ENCODE data around the gene FALEC. TPM values are rescaled to one million over a fixed set of nuclear protein-coding genes. Genes with fewer than 3 reads are reported as not detected.

The FALEC gene
- total RNA-seq, 1 donor from 2014 or later: not detected

DNA sequence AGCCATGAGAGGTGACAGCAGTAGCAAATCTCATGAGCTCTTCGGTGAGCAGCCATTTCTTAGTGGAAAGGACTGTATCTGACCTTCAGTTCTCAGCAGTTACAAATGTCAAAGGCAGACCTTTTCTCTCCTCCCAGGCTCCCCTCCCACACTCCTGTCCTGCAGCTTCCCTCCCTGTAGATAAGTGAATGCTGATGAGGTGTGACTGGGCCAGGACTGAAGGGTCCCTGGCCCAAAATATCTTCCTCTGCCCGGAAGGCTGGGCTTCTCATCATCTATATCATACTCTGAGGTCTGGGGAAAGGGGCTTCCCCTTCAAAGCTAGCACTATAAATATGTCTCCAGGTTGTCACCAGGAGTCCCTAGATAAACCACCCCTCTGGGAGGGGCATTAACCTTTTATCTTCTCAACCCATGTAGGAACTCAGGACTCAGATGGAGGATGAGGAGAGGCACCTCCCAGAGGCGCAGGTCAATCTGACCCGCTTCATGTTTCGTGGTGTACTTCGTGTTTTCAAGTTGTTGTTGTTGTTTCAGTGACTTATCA lies 30.0 kb downstream of the FALEC start:
- DNase-seq (ENCODE audit: low spot score): no peak

GRCh38 chr1:150546294-150546937 lies 30.9 kb downstream of the FALEC start:
- DNase-seq (ENCODE audit: low spot score): no peak

- DNase-seq (ENCODE audit: low spot score): no peak
Measured at GRCh38 chr1:150548324-150548631, 32.7 kb downstream of the FALEC start.

- DNase-seq (ENCODE audit: low spot score): no peak
Measured at GRCh38 chr1:150548632-150549495, 33.3 kb downstream of the FALEC start, which contains the start of gene ADAMTSL4. Gene ADAMTSL4, plus strand, starts transcription at chr1:150549408. Its CDS starts 2,881 bp downstream, at chr1:150552289.

DNA sequence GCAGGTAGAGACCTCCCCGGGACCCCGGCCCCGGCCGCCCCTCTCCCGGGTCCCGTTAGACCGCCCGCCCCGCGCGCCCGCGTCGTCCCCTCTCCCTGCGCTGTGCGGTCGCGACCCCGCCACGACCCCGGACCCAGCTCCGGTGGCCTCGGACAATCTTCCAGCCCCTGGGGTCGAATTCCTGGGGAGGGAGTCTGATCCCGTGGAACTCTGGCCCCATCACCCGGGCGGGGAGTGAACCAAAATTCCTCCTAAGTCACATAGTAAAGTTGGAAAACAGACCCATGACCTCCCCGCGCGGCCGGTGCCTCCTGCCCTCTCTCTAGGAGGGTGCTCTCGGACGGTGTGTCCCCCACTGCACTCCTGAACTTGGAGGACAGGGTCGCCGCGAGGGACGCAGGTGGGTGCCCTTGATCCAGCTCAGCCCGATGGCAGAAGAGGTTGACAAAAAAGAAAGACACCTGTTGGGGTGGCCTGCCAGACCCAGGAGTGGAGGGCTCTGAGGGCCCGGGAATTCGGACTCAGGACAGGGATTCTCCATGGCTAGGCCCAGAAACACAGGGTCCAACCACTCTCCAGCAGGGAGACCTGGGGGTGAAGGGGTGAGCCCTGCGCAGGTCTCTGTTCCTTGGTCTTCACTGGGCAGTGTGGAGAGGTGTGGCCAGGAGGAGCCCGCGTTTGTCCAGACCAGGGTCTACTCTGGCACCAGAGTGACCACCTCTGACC lies 34.1 kb downstream of the FALEC start:
- no peak for DNase-seq (ENCODE audit: low spot score)

GRCh38 chr1:150550222-150551050 lies 34.9 kb downstream of the FALEC start:
- no peak for DNase-seq (ENCODE audit: low spot score)

GRCh38 chr1:150551051-150551783 lies 35.7 kb downstream of the FALEC start:
- no peak for DNase-seq (ENCODE audit: low spot score)

- DNase-seq (ENCODE audit: low spot score): no peak
Measured at GRCh38 chr1:150551784-150552127, 36.2 kb downstream of the FALEC start.

DNA sequence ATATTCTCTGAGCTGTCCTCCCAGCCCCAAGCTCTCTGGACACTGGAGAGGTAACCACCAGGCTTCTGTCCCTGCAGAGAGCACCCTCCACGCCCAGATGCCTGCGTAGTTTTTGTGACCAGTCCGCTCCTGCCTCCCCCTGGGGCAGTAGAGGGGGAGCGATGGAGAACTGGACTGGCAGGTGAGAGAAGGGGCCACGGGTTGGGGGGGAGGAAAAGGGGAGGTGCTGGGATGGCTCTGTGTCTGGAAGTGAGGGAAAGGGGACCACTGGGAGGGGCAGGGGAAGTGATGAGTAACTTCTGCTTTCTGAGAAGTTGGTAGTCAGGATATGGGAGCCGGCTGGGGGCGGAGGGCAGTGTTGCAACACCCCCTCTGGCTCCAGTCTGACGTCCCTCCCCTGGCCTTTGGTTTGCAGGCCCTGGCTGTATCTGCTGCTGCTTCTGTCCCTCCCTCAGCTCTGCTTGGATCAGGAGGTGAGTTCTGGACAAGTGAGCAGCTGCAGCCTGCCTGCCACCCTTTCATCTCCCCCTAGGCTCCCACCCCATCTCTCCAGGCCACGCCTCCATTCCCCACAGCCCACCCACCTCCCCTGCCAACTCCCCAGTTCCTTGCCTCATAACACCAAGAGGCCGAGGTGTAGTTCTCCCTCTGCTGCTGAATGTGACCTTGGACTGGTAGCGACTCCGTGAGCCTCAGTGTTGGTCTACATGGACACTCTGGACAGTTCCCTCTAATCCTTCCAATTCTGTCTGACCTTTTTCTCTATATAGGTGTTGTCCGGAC lies 36.8 kb downstream of the FALEC start:
- peak; percentile 96 for DNase-seq (ENCODE audit: low spot score)

DNA sequence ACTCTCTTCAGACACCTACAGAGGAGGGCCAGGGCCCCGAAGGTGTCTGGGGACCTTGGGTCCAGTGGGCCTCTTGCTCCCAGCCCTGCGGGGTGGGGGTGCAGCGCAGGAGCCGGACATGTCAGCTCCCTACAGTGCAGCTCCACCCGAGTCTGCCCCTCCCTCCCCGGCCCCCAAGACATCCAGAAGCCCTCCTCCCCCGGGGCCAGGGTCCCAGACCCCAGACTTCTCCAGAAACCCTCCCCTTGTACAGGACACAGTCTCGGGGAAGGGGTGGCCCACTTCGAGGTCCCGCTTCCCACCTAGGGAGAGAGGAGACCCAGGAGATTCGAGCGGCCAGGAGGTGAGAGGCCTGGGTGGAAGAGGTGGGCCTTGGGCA lies 37.3 kb downstream of the FALEC start:
- DNase-seq (ENCODE audit: low spot score): no peak

- no peak for DNase-seq (ENCODE audit: low spot score)
Measured at GRCh38 chr1:150553392-150554085, 38.0 kb downstream of the FALEC start.

GRCh38 chr1:150554086-150554452 lies 38.5 kb downstream of the FALEC start:
- DNase-seq (ENCODE audit: low spot score): no peak

DNA sequence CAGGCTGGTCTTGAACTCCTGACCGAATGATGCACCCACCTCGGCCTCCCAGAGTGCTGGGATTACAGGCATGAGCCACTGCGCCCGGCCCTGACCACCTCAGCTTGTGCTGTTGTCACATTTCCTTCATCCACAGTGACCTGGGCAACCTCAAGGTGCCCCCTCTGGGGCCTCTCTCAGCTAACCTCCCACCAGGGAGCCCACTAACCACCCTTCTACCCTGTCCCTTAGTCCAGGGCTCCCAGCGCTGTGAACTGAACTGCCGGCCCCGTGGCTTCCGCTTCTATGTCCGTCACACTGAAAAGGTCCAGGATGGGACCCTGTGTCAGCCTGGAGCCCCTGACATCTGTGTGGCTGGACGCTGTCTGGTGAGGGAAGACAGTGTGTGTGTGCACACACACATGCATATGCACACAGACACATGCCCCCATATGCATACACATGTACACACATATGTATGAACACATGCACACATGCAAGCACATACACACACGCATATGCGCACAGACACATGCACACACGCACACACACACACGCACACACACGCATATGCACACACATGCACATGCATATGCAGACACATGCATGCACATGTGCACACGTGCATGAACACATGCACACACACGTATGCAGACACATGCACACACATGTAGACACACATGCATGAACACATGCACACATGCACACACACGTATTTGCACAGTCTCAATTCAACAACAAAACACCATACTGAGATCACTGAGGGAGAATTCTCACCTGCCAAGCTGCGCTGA lies 39.8 kb downstream of the FALEC start:
- DNase-seq (ENCODE audit: low spot score): no peak

DNA sequence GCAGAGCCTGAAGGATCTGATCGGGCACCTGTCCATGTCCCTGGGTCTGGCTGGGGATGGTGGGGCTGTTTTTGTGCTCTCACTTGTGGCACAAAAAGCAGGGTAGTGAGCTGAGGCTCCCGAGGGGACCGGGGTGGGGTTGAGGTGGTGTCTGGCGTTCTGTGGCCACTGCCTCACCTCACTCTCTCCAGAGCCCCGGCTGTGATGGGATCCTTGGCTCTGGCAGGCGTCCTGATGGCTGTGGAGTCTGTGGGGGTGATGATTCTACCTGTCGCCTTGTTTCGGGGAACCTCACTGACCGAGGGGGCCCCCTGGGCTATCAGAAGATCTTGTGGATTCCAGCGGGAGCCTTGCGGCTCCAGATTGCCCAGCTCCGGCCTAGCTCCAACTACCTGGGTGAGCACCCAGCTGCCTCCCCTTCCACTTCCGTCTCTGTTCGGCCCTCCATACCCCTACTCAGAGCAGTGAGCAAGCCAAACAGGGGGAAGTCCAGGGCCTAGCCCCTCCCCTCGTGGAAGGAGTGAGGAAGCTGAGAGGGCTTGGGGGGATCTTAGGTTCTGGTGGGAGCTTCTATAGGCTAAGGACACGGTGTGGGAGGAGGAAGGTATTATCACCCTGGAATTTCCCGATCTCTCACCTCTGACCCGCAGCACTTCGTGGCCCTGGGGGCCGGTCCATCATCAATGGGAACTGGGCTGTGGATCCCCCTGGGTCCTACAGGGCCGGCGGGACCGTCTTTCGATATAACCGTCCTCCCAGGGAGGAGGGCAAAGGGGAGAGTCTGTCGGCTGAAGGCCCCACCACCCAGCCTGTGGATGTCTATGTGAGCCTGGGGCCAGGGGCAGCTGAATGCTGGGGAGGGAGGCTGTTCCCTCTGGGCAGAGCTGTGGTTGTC lies 40.7 kb downstream of the FALEC start:
- DNase-seq (ENCODE audit: low spot score): no peak

- no peak for DNase-seq (ENCODE audit: low spot score)
Measured at GRCh38 chr1:150557065-150557600, 41.6 kb downstream of the FALEC start.

GRCh38 chr1:150557813-150558212 lies 42.3 kb downstream of the FALEC start:
- no peak for DNase-seq (ENCODE audit: low spot score)

GRCh38 chr1:150558303-150558704 lies 42.8 kb downstream of the FALEC start:
- no peak for DNase-seq (ENCODE audit: low spot score)

Measured in mesenteric fat pad (tissue), 1 donor.